HG03196 (cell line): ENCODE results near the gene PKHD1.

Experiments
- ATAC-seq: cut with Tn5 transposase; IDR thresholded peaks from one replicate; pipeline ENCODE4 v1.9.1; 2021; ENCODE audit not compliant: unreplicated experiment

The PKHD1 gene

GRCh38 chr6:51717477-51717876 lies 369.9 kb downstream of the PKHD1 start:
- no peak for ATAC-seq

- ATAC-seq: no peak
Observed at GRCh38 chr6:51711876-51712275, 375.5 kb downstream of the PKHD1 start.

GRCh38 chr6:51706086-51706485 lies 381.3 kb downstream of the PKHD1 start:
- ATAC-seq: no peak

GRCh38 chr6:51704932-51705540 lies 382.4 kb downstream of the PKHD1 start:
- ATAC-seq: no peak

- ATAC-seq: no peak
Observed at GRCh38 chr6:51702851-51703250, 384.6 kb downstream of the PKHD1 start.

- ATAC-seq: no peak
Observed at GRCh38 chr6:51684603-51685002, 402.8 kb downstream of the PKHD1 start.

- no peak for ATAC-seq
Observed at GRCh38 chr6:51684038-51684437, 403.4 kb downstream of the PKHD1 start.

- peak; percentile 78 for ATAC-seq
Observed at GRCh38 chr6:51678905-51679620, 408.4 kb downstream of the PKHD1 start.

GRCh38 chr6:51678274-51678673 lies 409.1 kb downstream of the PKHD1 start:
- ATAC-seq: no peak

GRCh38 chr6:51675922-51676275 lies 411.5 kb downstream of the PKHD1 start:
- no peak for ATAC-seq

GRCh38 chr6:51675020-51675921 lies 412.1 kb downstream of the PKHD1 start:
- ATAC-seq: no peak

- ATAC-seq: no peak
Observed at GRCh38 chr6:51663525-51663924, 423.9 kb downstream of the PKHD1 start.

GRCh38 chr6:51660767-51661166 lies 426.6 kb downstream of the PKHD1 start:
- no peak for ATAC-seq

GRCh38 chr6:51657491-51657890 lies 429.9 kb downstream of the PKHD1 start:
- no peak for ATAC-seq

GRCh38 chr6:51655517-51655916 lies 431.9 kb downstream of the PKHD1 start:
- no peak for ATAC-seq

- ATAC-seq: no peak
Observed at GRCh38 chr6:51654647-51655046, 432.8 kb downstream of the PKHD1 start.

GRCh38 chr6:51651132-51651817 lies 436.1 kb downstream of the PKHD1 start:
- ATAC-seq: no peak

- no peak for ATAC-seq
Observed at GRCh38 chr6:51648774-51649173, 438.6 kb downstream of the PKHD1 start.

- no peak for ATAC-seq
Observed at GRCh38 chr6:51648236-51648635, 439.2 kb downstream of the PKHD1 start.

- ATAC-seq: no peak
Observed at GRCh38 chr6:51644426-51644825, 443.0 kb downstream of the PKHD1 start.

GRCh38 chr6:51640021-51640420 lies 447.4 kb downstream of the PKHD1 start:
- ATAC-seq: no peak
